IMR-90 (cell line): ENCODE results near the gene CKS1B. TPM values are rescaled to one million over a fixed set of nuclear protein-coding genes. Genes with fewer than 3 reads are reported as not detected.

Experiments
- ATAC-seq: fragments of 200-7000 bp; cut with Tn5 transposase; 2 replicates; pipeline ENCODE4 v1.9.1; 2020; ENCODE audit warnings: low read depth, mild to moderate bottlenecking, moderate library complexity
- Bru-seq: library from RNA; stranded (reverse); fragments of 400-500 nt; gene quantifications from one replicate; lab custom pipeline; 2021; lab: Mats Ljungman, UMichigan
- BruChase-seq, 2 experiments: library from RNA; stranded (reverse); fragments of 400-500 nt; gene quantifications; one replicate each; lab custom pipeline; 2021; lab: Mats Ljungman, UMichigan
- BruUV-seq: library from RNA; stranded (reverse); fragments of 400-500 nt; replicated peaks from 2 replicates; lab custom pipeline; 2021; lab: Mats Ljungman, UMichigan
- CTCF ChIA-PET: fragments of 300-600 bp; formaldehyde crosslinking; extraction: SDS; loops from one replicate; lab custom pipeline; 2021; ENCODE audit warnings: antibody characterized with exemption; lab: Yijun Ruan, JAX
- POLR2A ChIA-PET: fragments of 300-600 bp; sonication (Branson Sonifier 250); formaldehyde crosslinking; loops from one replicate; lab custom pipeline; 2022; ENCODE audit warnings: antibody characterized with exemption; ENCODE audit not compliant: unreplicated experiment; lab: Charles Lee
- DNase-seq: peaks from one replicate; pipeline ENCODE4 v3.0.0; 2013
- H2AFZ ChIP-seq: replicated peaks from 2 replicates; pipeline ENCODE3; 2013; ENCODE audit warnings: low read length, mild to moderate bottlenecking; ENCODE audit not compliant: poor library complexity
- H2AK5ac ChIP-seq: 2 replicates; pipeline ENCODE4 v1.6.1; 2013; ENCODE audit warnings: low read depth, low read length, inconsistent platforms
- H2AK9ac ChIP-seq: replicated peaks from 2 replicates; pipeline ENCODE3; 2013; ENCODE audit warnings: mild to moderate bottlenecking, low read depth, low read length, moderate library complexity; ENCODE audit not compliant: poor library complexity
- H2BK120ac ChIP-seq: 2 replicates; pipeline ENCODE4 v1.6.1; 2013; ENCODE audit warnings: low read depth, low read length, inconsistent platforms
- H2BK15ac ChIP-seq: 3 replicates; pipeline ENCODE4 v1.6.1; 2013; ENCODE audit warnings: low read depth, low read length, inconsistent platforms
- H2BK20ac ChIP-seq: 2 replicates; pipeline ENCODE4 v1.6.1; 2013; ENCODE audit warnings: low read depth, mild to moderate bottlenecking, inconsistent platforms, low read length, moderate library complexity
- H2BK5ac ChIP-seq: 2 replicates; pipeline ENCODE4 v1.6.1; 2013; ENCODE audit warnings: mild to moderate bottlenecking, low read depth, low read length, inconsistent platforms; ENCODE audit not compliant: poor library complexity, severe bottlenecking
- H3K14ac ChIP-seq: replicated peaks from 2 replicates; pipeline ENCODE4 v1.6.1; 2013; ENCODE audit warnings: low read depth, low read length, inconsistent platforms
- H3K18ac ChIP-seq: 2 replicates; pipeline ENCODE4 v1.6.1; 2013; ENCODE audit warnings: low read depth, low read length, control low read depth
- H3K23ac ChIP-seq: 2 replicates; pipeline ENCODE4 v1.6.1; 2013; ENCODE audit warnings: low read depth, low read length, inconsistent platforms
- H3K27ac ChIP-seq: 2 replicates; pipeline ENCODE4 v1.5.1; 2013; ENCODE audit warnings: mild to moderate bottlenecking, control low read depth, low read length; ENCODE audit not compliant: insufficient read depth
- H3K27me3 ChIP-seq: 2 replicates; pipeline ENCODE4 v1.6.1; 2013; ENCODE audit warnings: low read length; ENCODE audit not compliant: control insufficient read depth, insufficient read depth
- H3K36me3 ChIP-seq: 2 replicates; pipeline ENCODE4 v1.6.1; 2013; ENCODE audit warnings: low read length, mixed read lengths; ENCODE audit not compliant: control insufficient read depth, insufficient read depth
- H3K4ac ChIP-seq: 2 replicates; pipeline ENCODE4 v1.6.1; 2013; ENCODE audit warnings: low read depth, low read length, inconsistent platforms
- H3K4me1 ChIP-seq: 2 replicates; pipeline ENCODE4 v1.6.1; 2013; ENCODE audit warnings: low read length, mixed read lengths; ENCODE audit not compliant: control insufficient read depth, insufficient read depth
- H3K4me2 ChIP-seq: 2 replicates; pipeline ENCODE4 v1.6.1; 2013; ENCODE audit warnings: low read depth, mild to moderate bottlenecking, control low read depth, low read length, moderate library complexity
- H3K4me3 ChIP-seq: 2 replicates; pipeline ENCODE4 v1.5.1; 2013; ENCODE audit warnings: low read depth, mild to moderate bottlenecking, control low read depth, low read length, moderate library complexity; ENCODE audit not compliant: insufficient read depth
- H3K56ac ChIP-seq: 2 replicates; pipeline ENCODE4 v1.6.1; 2013; ENCODE audit warnings: low read length, inconsistent platforms; ENCODE audit not compliant: insufficient read depth; ENCODE audit errors: extremely low read depth
- H3K79me1 ChIP-seq, 2 experiments: 2 replicates each; pipeline ENCODE4 v1.6.1; 2013; ENCODE audit warnings: low read length in 2 of 2, inconsistent platforms in 1 of 2, low read depth in 1 of 2
- H3K9ac ChIP-seq: 2 replicates; pipeline ENCODE4 v1.6.1; 2013; ENCODE audit warnings: low read depth, low read length, control low read depth
- H3K9me1 ChIP-seq: 2 replicates; pipeline ENCODE4 v1.6.1; 2013; ENCODE audit warnings: low read length, inconsistent platforms; ENCODE audit not compliant: insufficient read depth
- H3K9me3 ChIP-seq: 2 replicates; pipeline ENCODE4 v1.6.1; 2013; ENCODE audit warnings: low read length; ENCODE audit not compliant: control insufficient read depth, insufficient read depth
- H4K20me1 ChIP-seq: 2 replicates; pipeline ENCODE4 v1.6.1; 2013; ENCODE audit warnings: low read length, inconsistent platforms; ENCODE audit not compliant: insufficient read depth
- H4K5ac ChIP-seq: 2 replicates; pipeline ENCODE4 v1.6.1; 2013; ENCODE audit warnings: mild to moderate bottlenecking, low read depth, low read length, control low read depth
- H4K8ac ChIP-seq, 2 experiments: 2 replicates each; pipeline ENCODE4 v1.6.1; 2013; ENCODE audit warnings: low read depth in 2 of 2, low read length in 2 of 2, control low read depth in 1 of 2, inconsistent platforms in 1 of 2
- H4K91ac ChIP-seq: 2 replicates; pipeline ENCODE4 v1.6.1; 2013; ENCODE audit warnings: low read depth, low read length, inconsistent platforms; ENCODE audit not compliant: insufficient read depth
- ELK1 ChIP-seq: fragments of 150-350 bp; IDR thresholded peaks from 2 replicates; pipeline ENCODE4 v1.6.1; 2016; ENCODE audit warnings: low read depth, mild to moderate bottlenecking, low read length, moderate library complexity, borderline replicate concordance
- FOS ChIP-seq: fragments of 150-350 bp; IDR thresholded peaks from 2 replicates; pipeline ENCODE4 v1.6.1; 2016; ENCODE audit warnings: low read depth, low read length
- MAZ ChIP-seq: IDR thresholded peaks from 2 replicates; pipeline ENCODE4 v1.6.1; 2012; ENCODE audit warnings: low read depth, mild to moderate bottlenecking, low read length, improper control_type of control experiment, moderate library complexity, borderline replicate concordance
- MXI1 ChIP-seq: IDR thresholded peaks from 2 replicates; pipeline ENCODE4 v1.6.1; 2012; ENCODE audit warnings: low read depth, mild to moderate bottlenecking, low read length, moderate library complexity, borderline replicate concordance
- POLR2A ChIP-seq: IDR thresholded peaks from 2 replicates; pipeline ENCODE4 v1.6.1; 2012; ENCODE audit warnings: mild to moderate bottlenecking, low read depth, low read length
- RAD21 ChIP-seq: IDR thresholded peaks from 2 replicates; pipeline ENCODE4 v1.6.1; 2012; ENCODE audit warnings: low read length, improper control_type of control experiment
- SMC3 ChIP-seq: fragments of 150-350 bp; IDR thresholded peaks from 2 replicates; pipeline ENCODE4 v1.6.1; 2016; ENCODE audit warnings: low read depth, mild to moderate bottlenecking, antibody characterized with exemption, low read length, moderate library complexity
- WGBS, 2 experiments: methylation state at CpG; one replicate each; pipeline versions ENCODE4 v1.1.5 to v1.1.7; 2013; ENCODE audit warnings: missing lambda C conversion rate in 2 of 2; ENCODE audit not compliant: insufficient read length in 1 of 2; ENCODE audit errors: extremely low coverage in 2 of 2; 5-methylcytosine and 5-hydroxymethylcytosine counted together
- dilution Hi-C: fragments of 300-500 bp; cut with HindIII; formaldehyde crosslinking; loops from one replicate; pipeline ENCODE4 v1.14.3; 2018; ENCODE audit warnings: low sequenced_read_pairs; ENCODE audit not compliant: unreplicated experiment
- in situ Hi-C: fragments of 300-500 bp; cut with MboI; formaldehyde crosslinking; loops from 3 replicates; pipeline ENCODE4 v1.14.3; 2019; ENCODE audit warnings: low sequenced_read_pairs, inconsistent platforms, mixed read lengths
- intact Hi-C: fragments of 100-400 bp; cut with micrococcal nuclease; formaldehyde crosslinking; loops from 2 replicates; pipeline ENCODE4 v1.10.0; 2022
- long read RNA-seq: library from polyadenylated mRNA; unstranded; transcript quantifications from one replicate; pipeline ENCODE4 v2.0.0, GENCODE V29; 2021; ENCODE audit not compliant: unreplicated experiment
- polyA plus RNA-seq, 3 experiments: library from polyadenylated mRNA; depleted of rRNA; stranded (reverse); fragments of >200 nt; gene quantifications; 2 replicates each; pipeline ENCODE4 v1.2.3, GENCODE V29; 2012; ENCODE audit warnings: low replicate concordance in 1 of 3
- total RNA-seq: library from RNA; depleted of rRNA; stranded (reverse); fragments of >200 nt; gene quantifications from 2 replicates; pipeline ENCODE4 v1.2.3, GENCODE V29; 2012; rRNA removed
- TF ChIP-seq, protein P1 (sequence below): conservative IDR thresholded peaks from 2 replicates; pipeline ENCODE4 v1.5.1; 2012; ENCODE audit warnings: mild to moderate bottlenecking, low read depth, low read length, improper control_type of control experiment

The CKS1B gene
- total RNA-seq (129 and 140 TPM in 2 replicates), polyA plus RNA-seq (2012; rRNA removed) (195 and 272 TPM in 2 replicates), Bru-seq, nascent RNA (percentile 63 among the genes with signal in this experiment), BruChase-seq, experiment 1, labeled RNA remaining after a 6-hour chase (percentile 64 among the genes with signal in this experiment), BruChase-seq, experiment 2, labeled RNA remaining after a 2-hour chase (percentile 55 among the genes with signal in this experiment)
- polyA plus RNA-seq (2012; cell fraction: cytosol; rRNA removed) = 48.5 and 174 TPM in 2 replicates
- polyA plus RNA-seq (2012; cell fraction: nucleus; rRNA removed; ENCODE audit: low replicate concordance) = 12.1 and 45.9 TPM in 2 replicates
- long read RNA-seq, transcript CKS1B-201 (3 exons, 759 nt) = major isoform, 19 of 32 reads
- long read RNA-seq, transcript CKS1B-204 (2 exons, 1,166 nt) = minor isoform, 8 of 32 reads
- long read RNA-seq, partial matches to known transcripts = 0 of 32 reads
- long read RNA-seq, other reads (novel, unspliced or antisense) = 2 of 32 reads

DNA sequence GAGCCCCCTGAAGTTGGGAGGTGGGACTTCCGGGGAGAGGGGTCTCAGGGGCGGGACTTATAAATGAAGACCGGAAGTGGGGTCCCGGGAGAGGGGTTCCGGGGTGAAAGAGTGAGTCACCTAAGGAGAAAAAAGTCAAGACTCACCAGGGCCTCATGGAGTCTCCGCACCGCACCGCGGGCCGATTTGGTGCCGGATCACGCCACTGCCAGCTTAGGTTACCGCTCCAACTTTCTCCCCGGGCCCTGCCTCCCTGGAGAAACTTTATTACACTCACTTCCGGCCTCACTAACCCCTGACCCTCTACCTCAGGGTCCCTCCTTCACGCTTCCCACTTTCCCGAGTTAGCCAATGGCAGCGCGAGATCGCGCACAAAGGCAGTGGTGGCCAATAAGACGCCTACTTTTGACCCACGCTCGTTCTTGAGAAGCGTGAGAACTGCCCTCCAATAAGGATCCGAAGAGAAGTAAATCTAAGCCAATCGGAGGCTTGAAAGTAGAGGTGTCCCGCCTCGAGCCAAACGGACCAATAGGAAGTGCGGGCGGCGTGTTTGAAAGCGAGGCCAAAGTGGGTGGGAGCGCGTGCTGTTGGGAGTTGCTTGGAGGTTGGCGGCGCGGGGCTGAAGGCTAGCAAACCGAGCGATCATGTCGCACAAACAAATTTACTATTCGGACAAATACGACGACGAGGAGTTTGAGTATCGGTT lies at the start of gene CKS1B:
CKS1B (plus strand) TSS at position 580 of the 706 bp plus-strand sequence; CDS start at position 645, 65 bp downstream.
- peaks cover 6 to 43% of the 10 kb centered on the region in 2 experiments for H3K79me1 ChIP-seq
- ATAC-seq = peak; percentile 62
- H3K4me2 ChIP-seq = peak within 1 kb of the TSS; percentile 91
- peak within 1 kb of the TSS; percentile 90 for H2BK120ac ChIP-seq
- 1% methylated on average over 19 of the region's 47 CpGs; no CpG with 5 or more reads in 1 of the 2 experiments for WGBS, 2 experiments
- peak within 1 kb of the TSS; percentile 91 for H3K9ac ChIP-seq
- intact Hi-C loops (loop anchor here (1.0 to 10.0 kb wide), 2 partner anchors 21 to 201 kb away; partner anchors contain the start of genes KRTCAP2 and TRIM46), dilution Hi-C loops (no loop called here), in situ Hi-C loops (no loop called here)
- peak within 1 kb of the TSS; percentile 74 for H2BK20ac ChIP-seq
- peak within 1 kb of the TSS; percentile 81 for H4K5ac ChIP-seq
- peak within 1 kb of the TSS; percentile 98 for H2AFZ ChIP-seq
- peaks cover 11% of the 10 kb centered on the region for H3K4me1 ChIP-seq
- peak within 1 kb of the TSS; percentile 89 for H3K27ac ChIP-seq
- no peaks in the 10 kb centered on the region for H3K9me3 ChIP-seq
- H3K4me3 ChIP-seq = peak within 1 kb of the TSS; percentile 57
- peak within 1 kb of the TSS; percentile 99 for H4K91ac ChIP-seq
- ChIA-PET CTCF (interaction anchor here (0.9 to 1.0 kb wide), 3 partner anchors 13 to 25 kb away, joined by 3 to 4 read pairs (median 3); partner anchors contain the start of genes PBXIP1 and PYGO2), POLR2A (interaction anchor here (1.0 to 1.9 kb wide), 2 partner anchors 13 to 19 kb away, joined by 3 to 10 read pairs; partner anchors contain the start of genes LENEP and PYGO2)
- DNase-seq = peak; percentile 100
- H3K18ac ChIP-seq = peak within 1 kb of the TSS; percentile 78
- TF ChIP-seq MXI1 (peak; percentile 100), MAZ (no peak; the same call in none of the 2 replicates), FOS (peak; percentile 65; the same call in 1 of the 2 replicates), POLR2A (peak; percentile 84), SMC3 (no peak), ELK1 (no peak), RAD21 (no peak)
- TF ChIP-seq, protein P1, sequence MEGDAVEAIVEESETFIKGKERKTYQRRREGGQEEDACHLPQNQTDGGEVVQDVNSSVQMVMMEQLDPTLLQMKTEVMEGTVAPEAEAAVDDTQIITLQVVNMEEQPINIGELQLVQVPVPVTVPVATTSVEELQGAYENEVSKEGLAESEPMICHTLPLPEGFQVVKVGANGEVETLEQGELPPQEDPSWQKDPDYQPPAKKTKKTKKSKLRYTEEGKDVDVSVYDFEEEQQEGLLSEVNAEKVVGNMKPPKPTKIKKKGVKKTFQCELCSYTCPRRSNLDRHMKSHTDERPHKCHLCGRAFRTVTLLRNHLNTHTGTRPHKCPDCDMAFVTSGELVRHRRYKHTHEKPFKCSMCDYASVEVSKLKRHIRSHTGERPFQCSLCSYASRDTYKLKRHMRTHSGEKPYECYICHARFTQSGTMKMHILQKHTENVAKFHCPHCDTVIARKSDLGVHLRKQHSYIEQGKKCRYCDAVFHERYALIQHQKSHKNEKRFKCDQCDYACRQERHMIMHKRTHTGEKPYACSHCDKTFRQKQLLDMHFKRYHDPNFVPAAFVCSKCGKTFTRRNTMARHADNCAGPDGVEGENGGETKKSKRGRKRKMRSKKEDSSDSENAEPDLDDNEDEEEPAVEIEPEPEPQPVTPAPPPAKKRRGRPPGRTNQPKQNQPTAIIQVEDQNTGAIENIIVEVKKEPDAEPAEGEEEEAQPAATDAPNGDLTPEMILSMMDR = no peak
- peak within 1 kb of the TSS; percentile 97 for H3K23ac ChIP-seq
- BruUV-seq = no TSS peak
- no peaks in the 10 kb centered on the region for H3K27me3 ChIP-seq
- H3K14ac ChIP-seq = peak within 1 kb of the TSS; percentile 99
- H2BK5ac ChIP-seq = peak within 1 kb of the TSS; percentile 97
- H3K9me1 ChIP-seq = peaks cover 7% of the 10 kb centered on the region
- peak within 1 kb of the TSS; percentile 88 for H2BK15ac ChIP-seq
- peak within 1 kb of the TSS; percentile 99 for H3K4ac ChIP-seq
- H2AK5ac ChIP-seq = peak within 1 kb of the TSS; percentile 95
- peak within 1 kb of the TSS; percentile 95 to 99 for H4K8ac ChIP-seq
- H3K56ac ChIP-seq = peak within 1 kb of the TSS; percentile 98
- peaks cover 6% of the 10 kb centered on the region for H4K20me1 ChIP-seq
- H2AK9ac ChIP-seq = peak within 1 kb of the TSS; percentile 100
- no peaks in the 10 kb centered on the region for H3K36me3 ChIP-seq
